Skeletal muscle cell (primary cell): ENCODE measurements around the gene EXOC3L4.
"Not testable (repeated sequence)": the region's sequence is repeated elsewhere in the genome, so short reads cannot be mapped to it uniquely, and the experiment has no call there.

ENCODE experiments used
- DNase-seq: peaks from one replicate; pipeline ENCODE4 v3.0.0-alpha.2; 2010; ENCODE audit warnings: low read depth
- H3K4me3 ChIP-seq: 2 replicates; pipeline ENCODE4 v1.5.1; 2011; ENCODE audit warnings: low read depth, mild to moderate bottlenecking, control low read depth, low read length, moderate library complexity

Gene EXOC3L4

DNA sequence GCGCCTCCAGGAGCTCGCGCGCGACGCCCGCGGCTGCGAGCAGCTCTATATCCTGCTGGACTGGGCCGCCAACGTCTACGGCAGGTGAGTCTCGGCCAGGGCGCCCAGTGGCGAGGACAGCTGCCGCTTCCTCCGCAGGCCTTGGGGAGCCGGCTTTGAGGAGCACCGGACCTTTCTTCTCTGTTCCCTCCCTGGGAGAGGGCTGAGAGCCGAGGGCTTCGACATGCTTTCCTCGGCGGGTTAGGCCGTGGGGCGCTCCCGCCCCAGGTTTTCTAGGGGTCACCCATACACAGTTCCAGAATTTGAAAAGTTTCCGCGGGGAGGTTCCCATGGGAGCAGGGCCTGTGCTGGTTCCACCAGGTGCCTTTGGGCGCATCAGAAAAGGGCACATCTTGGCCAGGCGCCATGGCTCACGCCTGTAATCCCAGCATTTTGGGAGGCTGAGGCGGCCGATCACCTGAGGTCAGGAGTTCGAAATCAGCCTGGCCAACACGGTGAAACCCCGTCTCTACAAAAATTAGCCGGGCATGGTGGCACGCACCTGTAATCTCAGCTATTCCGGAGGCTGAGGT is 8.2 kb downstream of the EXOC3L4 start:
- no peak for DNase-seq
- H3K4me3 ChIP-seq = no peak overlapping the region

DNA sequence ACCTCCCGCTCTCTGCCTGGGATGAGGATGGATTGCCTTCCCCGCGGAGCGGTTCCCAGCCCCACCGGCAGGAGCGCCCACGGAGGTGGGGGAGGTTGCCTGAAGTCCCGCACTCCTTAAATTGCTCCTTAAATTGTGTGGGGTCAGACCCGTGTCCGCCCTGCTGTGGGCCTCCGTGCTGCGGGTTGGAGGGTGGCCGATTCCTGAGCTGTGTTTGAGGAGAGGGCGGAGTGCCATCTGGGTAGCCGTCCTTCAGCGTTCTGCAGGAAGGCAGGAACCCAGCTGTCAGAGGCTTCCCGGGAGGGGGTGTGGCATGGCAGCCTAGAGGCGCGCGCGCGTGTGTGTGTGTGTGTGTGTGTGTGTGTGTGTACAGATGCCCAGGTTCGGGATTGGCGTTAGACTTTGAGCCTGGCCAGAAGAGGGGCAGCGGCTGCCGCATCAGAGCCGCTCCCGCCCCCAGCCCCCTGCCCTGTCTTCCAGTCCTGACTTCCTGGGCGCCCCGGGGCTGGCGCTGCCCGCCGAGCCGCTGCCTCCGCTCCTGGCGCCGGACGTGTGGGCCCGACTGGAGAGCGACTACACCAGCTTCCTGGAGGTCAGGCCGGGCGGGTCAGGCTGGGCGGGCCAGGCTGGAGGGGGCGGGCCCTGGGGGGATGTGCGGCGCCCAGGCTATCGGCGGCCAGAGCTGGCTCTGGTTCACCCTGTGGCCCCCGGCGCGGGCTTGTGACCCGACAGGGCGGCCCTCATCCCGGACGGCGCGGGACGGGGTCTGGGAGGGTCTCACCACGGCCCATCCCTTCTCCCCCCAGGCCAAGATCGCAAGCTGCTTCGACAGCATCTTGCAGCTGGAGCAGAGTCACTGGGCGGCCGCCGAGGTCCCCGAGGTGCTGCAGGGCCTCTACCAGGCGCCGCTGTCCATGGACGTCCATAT is 9.2 kb downstream of the EXOC3L4 start:
- DNase-seq = no peak
- H3K4me3 ChIP-seq = peak overlapping the region; percentile 3

DNA sequence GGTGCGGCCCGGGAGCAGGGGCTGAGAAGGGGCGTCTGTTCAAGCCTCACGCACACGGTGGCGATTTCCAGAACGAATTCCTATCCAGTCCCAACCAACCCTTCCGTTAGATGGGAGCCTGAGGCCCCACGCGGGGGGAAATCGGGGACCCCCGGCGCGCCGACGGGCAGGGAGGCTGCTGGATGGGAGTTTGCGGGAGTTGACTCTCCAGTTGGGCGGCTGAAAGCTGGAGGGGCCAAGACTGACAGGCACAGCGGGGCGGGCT is 9.8 kb downstream of the EXOC3L4 start:
- H3K4me3 ChIP-seq = no peak overlapping the region
- no peak for DNase-seq

DNA sequence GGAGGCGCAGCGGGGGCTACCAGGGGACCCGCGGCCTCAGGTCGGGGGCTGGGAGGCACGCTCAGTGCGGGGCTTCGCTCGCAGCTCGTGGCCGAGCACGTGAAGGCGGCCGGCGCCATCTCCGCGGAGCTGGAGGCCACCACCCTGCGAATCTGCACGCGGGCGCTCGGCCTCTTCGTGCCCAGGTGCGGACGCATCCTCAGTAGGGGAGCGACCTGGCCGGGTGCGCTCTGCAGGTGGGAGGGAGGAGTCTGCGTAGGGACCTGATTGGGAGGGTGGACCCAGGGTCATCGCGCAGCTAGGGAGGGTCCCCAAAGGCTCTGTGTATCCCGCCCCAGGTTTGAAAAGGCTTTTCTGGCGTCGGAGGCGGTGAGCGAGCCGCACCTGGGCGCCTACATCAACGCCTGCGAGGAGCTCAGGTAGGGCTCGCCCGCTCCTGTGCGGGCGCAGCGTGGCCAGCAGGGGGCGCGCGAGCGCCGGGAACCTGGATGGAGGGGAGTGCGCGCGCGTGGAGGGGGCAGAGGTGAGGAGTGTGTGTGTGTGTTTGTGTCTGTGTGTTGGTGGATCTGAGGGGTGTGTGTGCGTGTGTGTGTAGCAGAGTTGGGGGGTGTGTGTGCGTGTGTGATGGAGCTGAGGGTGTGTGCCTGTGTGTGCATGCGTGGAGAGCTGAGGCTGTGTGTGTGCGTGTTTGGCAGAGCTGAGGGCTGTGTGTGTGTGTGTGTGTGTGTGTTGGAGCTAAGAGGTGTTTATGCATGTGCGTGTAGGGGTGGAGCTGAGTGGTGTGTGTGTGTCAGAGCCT is 10.3 kb downstream of the EXOC3L4 start:
- no peak overlapping the region for H3K4me3 ChIP-seq
- no peak for DNase-seq

DNA sequence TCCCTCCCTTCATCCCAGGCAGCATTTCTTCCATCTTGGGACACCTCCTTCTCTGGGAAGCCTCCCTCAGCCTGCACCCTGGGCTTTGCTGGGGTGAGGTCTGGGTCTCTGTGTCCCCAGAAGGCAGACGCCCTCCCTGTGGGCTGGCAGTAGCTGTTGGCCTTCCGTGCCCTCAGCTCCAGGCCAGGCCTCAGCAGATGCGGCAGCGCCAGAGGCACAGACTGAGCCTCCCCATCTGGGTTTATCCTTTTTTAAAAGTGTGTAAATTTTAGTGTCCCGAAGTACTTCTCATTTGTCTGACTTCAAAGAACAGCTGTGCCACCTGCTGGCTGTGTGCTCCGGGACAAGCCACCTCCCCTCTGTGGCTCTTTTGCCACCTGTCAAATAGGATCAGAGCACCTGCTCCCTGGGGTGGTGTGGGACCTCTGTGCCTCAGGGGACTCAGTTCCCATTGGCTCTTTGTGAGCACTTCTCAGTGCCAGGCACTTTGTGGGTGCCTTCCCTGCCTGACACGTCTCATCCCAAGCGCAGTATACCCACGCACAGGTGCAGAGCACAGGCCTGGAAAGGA is 11.1 kb downstream of the EXOC3L4 start:
- DNase-seq = no peak
- H3K4me3 ChIP-seq = no peak overlapping the region

DNA sequence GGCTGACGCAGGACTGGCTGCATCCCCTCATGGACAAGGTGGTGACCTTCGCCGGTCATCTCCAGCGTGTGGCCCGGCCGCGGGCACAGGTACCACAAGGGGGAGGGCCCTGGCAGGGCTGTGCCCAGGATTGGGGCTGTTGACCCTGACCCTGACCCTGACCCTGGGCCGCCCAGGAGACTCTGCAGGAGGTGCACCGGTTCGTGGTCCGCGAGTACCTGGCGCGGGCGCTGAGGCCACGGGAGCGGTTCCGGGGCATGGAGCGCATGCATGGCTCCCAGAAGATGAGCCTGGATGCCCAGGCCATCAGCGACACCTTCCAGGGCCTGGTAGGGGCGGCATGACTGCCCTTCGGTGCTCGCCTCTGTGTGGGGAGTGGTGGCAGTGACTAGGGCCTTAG is 12.9 kb downstream of the EXOC3L4 start:
- DNase-seq = no peak
- no peak overlapping the region for H3K4me3 ChIP-seq

DNA sequence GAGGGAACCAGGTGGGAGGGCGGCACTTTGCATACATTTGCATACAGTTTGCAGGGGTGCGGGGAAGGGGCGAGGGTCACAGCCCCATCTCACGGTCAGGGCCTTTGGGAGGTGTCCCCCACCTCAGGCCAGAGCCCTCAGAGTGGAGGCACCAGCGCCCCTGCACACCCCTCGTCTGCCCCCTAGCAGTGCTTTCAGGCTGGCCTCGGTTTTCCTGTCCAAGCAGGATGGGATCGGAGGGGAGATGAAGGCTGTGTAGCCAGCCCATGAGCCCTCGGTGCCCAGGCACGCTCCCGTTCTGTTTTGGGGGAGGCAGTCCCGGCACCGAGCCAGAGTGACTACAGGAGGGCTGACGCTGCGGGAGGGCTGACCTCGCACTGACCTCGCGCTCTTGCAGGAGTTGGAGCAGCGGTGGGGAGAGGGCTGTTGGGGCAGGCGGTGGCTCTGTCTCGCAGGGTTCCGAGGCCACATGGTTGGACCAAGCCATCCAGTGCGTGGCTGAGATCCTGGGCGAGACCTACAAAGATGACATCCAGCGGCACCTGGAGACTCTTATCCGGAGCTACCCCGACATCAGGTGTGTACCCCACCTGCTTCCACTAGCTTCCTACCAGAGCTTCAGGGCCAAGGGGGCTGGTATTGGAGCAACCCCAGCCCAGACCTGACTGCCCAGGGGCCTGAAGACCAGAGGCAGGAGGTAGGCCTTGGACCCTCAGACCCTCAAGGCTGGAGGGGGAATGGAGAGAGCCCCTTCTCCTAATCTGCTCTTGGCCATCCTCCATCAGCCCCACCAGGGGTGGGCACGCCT is 13.6 kb downstream of the EXOC3L4 start:
- DNase-seq = no peak
- no peak overlapping the region for H3K4me3 ChIP-seq

DNA sequence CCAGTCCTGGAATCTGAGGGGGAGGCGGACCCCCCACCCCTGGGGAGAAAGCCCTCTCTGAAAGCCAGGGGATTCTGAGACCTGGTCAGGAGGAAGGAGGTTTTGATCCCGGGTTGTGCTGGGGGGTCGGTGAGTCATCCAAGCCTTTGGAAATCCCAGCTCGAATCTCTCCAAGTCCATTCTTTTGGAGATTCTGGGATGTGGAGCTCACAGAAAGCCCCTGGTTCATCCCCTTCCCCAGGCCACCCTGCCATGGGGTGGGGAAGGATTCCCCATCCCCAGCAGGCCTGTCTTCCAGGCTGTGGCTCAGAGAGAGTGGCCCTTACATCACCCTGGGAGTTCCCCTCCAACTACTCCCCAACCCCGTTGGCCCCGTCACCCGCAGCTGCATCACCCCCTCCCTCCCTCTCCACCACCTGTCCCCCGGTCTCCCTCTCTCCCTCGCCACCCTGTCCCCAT is 14.3 kb downstream of the EXOC3L4 start:
- DNase-seq = no peak
- no peak overlapping the region for H3K4me3 ChIP-seq

DNA sequence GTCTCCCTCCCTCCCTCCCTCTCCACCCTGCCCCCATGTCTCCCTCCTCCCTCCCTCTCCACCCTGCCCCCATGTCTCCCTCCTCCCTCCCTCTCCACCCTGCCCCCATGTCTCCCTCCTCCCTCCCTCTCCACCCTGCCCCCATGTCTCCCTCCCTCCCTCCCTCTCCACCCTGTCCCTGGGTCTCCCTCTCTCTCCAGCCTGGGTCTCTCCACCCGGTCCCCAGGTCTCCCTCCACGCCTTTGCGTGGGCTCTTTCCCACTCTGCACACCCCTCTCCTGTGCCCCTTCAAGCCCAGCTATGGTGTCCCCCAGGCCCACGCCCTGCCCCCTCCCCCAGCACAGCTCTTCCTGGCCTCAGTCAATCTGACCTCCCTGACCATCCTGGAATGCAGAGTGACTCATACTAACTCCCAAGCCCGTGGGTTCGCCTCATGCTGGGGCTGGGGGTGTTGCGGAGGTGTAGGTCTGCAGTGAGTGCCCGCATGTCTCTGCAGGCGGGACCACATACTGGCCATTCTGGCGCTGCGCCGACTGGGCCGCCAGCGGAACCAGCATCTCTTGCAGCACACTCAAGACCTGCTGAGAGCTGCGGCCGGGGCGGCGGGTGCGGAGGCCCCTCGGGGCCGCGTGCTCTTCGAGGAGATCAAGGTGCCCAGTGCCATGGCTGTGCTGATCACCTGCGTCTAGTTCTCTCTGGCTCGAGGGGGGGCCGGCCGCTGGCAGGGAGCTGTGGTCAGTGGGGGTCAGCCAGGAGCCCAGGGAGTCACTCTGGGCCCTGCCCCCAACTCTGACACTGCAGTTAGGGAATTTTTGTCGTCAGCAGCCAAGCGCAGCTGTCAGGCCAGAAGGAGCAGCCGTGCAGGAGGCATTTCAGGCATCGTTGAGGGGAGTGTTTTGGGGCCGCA is 15.3 kb downstream of the EXOC3L4 start:
- peak; percentile 39 for DNase-seq

DNA sequence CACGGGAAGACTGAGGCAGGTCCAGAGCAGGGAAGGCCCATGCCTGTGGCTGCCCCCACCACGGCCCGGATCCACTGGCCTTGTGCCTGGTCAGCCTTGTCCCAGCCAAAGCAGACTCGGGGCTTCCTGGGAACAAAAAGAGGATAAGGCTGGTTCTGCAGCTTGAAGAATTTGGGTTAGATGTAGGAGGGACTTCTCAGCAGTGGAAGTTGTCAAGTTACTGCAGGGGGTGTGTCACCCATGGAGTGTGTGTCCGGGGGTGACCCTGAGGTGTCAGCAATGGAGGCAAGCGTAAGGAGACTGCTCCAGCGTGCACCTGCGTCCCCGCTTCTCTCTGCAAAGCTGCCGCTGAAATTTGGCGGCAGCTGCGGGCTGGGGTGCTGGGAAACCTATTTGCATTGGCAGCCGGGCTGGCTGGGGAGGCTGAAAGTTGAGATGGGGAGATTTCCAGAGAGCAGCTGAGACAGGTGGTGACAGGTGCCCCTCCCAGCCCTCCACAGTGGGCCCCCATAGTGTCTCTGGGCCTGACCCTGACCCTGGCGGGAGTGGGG is 16.2 kb downstream of the EXOC3L4 start:
- H3K4me3 ChIP-seq = no peak overlapping the region
- DNase-seq = no peak

More for the DNA sequence above, 15.3 kb downstream of the EXOC3L4 start:
- H3K4me3 ChIP-seq = no peak overlapping the region

DNA sequence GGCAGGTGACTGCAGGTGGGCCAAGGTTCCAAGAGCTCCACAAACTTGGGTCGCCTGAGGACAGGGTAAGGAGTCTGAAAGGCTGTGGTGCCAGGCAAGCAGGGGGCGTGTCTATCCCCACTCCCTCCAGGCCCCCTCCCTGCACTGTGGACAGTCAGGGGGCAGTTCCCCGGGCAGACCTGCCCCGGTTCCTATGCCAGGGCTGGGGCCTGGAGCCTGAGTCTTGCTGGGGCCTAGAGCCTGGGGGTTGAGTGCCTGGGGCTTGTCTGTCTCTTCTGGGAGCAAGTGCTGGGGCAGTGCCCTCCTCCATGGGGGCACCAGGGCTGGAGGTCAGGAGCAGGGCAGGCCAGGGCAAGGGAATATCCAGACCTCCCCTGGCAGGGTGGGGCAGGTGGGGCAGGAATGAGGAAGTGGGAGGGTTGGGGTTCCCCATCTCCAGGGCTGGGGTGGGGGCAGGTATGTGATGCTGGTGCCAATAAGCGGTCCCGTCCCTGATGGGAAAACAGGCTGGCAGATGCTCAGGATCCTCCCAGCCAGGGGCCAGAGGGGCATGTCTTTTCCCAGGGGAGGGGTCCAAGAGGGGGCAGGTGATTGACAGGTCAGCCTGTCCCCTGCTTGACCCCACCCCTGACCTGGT is 16.8 kb downstream of the EXOC3L4 start:
- H3K4me3 ChIP-seq = no peak overlapping the region
- no peak for DNase-seq

DNA sequence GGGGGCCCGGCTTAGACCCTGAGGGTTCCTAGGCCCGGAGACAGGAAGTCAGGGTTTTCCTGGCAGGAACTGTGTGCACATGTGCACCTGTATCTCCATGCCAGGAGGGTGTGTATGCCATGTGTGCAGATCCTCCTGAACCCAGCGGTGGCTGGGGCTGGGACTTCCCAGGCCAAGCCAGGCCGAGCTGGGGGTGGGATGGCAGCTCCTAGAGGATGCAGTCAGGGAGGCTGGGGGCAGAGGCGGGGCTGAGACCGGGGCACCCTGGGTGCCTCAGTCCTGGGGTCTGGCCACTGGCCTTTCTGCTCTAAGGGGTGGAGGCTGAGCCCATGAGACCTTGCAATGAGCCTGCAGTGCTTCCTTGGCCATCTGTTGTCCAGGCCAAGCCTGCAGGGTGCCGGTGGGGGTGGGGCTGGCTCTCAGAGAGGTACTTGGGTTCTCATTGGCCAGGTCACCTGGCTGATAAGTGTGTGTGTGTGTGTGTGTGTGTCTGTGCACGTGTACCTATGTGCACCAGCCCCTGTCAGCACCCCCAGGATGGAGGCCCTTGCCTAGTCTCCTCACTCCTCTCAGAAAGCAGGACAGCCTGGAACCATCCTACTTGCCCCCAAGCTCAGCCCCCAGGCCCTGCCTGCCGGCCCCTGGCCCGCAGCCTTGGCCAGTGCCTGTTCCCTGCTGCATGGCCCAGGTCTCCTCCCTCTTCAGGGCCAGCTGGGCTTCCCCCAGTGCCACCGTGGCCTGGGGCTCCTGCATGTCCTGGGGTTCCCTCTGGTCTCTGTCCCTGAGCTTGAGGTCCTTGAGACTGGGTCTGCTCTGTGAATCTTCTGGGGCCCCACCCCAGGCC is 18.1 kb downstream of the EXOC3L4 start:
- no peak overlapping the region for H3K4me3 ChIP-seq
- DNase-seq = no peak

DNA sequence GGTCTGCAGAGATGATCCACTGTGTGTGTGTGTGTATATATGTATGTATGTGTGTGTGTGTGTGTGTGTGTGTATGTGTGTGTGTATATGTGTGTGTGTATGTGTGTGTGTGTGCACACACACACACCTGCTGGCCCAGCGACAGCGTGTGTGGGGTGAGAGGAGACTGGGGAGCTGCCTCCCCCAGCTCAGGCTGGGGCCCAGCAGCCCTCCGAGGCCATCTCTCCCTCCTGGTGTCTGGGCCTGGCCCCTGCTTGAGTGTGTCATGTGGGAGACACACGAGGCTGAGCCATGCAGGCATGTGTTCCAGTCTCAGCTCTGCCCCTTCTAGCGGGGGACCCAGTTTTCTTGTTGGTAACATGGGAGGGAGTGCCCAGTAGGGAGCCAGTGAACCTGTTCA is 18.8 kb downstream of the EXOC3L4 start:
- DNase-seq = no peak
- H3K4me3 ChIP-seq = no peak overlapping the region

DNA sequence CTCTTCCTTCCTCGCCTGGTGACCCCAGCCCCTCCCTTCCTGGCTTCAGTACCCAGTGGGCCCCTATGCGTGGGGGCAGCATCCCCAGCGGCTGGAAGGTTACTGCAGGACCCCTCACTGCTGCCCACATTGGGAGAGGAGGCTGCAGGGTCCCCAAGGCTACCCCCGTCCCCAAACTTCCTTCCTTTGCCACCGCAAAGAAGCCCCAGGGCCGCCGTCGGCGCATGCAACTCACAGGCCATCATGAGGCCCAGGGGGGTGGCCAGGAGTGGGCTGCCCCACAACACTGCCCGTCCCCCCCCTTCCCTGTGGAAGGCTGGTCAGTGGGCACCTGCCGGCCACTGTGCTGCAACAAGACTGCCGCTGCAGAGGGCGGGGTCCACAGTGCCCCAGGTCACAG is 19.2 kb downstream of the EXOC3L4 start:
- DNase-seq = no peak

DNA sequence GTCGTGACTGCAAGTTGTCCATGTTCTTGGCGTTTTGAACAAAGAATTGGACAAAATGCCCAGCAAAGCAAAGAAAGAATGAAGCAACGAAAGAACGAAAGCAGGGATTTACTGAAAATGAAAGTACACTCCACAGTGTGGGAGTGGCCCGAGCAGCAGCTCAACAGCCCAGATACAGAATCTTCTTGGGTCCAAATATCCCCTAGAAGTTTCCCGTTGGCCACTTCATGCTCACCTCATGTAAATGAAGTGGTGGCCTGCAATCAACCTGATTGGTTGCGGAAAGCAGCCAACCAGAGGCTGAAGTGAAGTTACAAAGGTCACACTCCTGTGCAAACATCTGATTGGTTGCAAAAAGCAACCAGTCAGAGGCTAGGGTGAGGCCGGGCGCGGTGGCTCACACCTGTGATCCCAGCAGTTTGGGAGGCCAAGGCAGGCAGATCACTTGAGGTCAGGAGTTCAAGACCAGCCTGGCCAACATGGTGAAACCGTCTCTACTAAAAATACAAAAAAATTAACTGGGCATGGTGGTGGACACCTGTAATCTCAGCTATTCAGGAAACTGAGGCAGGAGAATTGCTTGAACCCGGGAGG is 20.7 kb downstream of the EXOC3L4 start:
- DNase-seq, H3K4me3 ChIP-seq: not testable (repeated sequence)

More for the DNA sequence above, 19.2 kb downstream of the EXOC3L4 start:
- no peak overlapping the region for H3K4me3 ChIP-seq

DNA sequence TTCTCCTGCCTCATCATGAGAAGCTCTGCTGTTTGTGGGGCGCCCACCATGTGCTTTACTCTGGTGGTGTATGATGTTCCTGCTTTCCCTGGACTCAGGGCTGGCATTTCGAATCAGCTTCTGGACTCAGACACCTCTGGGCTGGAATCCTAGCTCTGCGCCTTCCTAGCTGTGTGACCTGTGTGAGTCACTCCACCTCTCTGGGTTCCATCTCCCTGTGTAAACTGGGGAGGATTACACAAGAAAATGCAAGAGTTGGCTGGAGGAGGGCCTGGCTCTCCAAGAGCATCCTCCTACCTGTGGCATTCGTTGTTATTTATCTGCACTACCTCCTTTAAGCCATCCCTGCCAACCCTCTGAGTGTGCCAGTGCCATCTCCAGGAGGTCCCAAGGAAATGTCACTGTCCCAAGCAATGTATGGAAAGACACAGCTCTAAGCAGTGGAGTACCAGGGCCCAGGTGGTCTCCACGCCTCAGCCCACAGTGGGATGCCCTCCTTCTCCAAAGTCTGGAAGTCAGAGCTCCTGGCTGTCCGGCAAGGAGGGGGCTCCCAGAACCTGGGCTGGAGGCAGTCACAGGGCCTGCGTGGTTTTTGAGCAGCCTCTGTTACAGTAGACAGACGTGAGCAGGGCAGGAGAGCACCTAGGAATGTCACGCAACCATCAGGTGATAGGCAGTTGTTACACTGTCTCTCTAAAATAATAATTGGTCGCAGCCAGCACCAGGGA is 21.5 kb downstream of the EXOC3L4 start:
- no peak for DNase-seq

More for the DNA sequence above, 21.5 kb downstream of the EXOC3L4 start:
- no peak overlapping the region for H3K4me3 ChIP-seq
